SK-N-SH (cell line): Measurements from ENCODE around the gene TUBD1. TPM values are rescaled to one million over a fixed set of nuclear protein-coding genes. Genes with fewer than 3 reads are reported as not detected.

ENCODE experiments used
- CTCF ChIA-PET: fragments of 300-600, 350-600 bp; formaldehyde crosslinking; extraction: SDS; loops from one replicate; lab custom pipeline; 2021; lab: Yijun Ruan, JAX
- POLR2A ChIA-PET: fragments of 350-600 bp; sonication (Branson Sonifier 250); formaldehyde crosslinking; extraction: SDS; loops from one replicate; lab custom pipeline; 2020; ENCODE audit warnings: antibody characterized with exemption, inconsistent platforms; lab: Yijun Ruan, JAX
- DNase-seq: peaks from one replicate; pipeline ENCODE4 v3.0.0; 2012
- H2AFZ ChIP-seq: fragments of 200-600 bp; sonication (generic); 2 replicates; pipeline ENCODE4 v1.8.1; 2016; ENCODE audit warnings: antibody characterized with exemption, mild to moderate bottlenecking, low read depth
- H3F3A ChIP-seq: fragments of 200-600 bp; sonication (generic); replicated peaks from 2 replicates; pipeline ENCODE3; 2016; ENCODE audit warnings: antibody characterized with exemption, mild to moderate bottlenecking; ENCODE audit not compliant: insufficient read depth
- H3K27ac ChIP-seq, 2 experiments: fragments of 200-500 bp in 1 of 2; fragments of 200-600 bp in 1 of 2; sonication (Bioruptor generic) in 1 of 2; sonication (generic), shearing (Covaris generic) in 1 of 2; 2 replicates each; pipeline versions ENCODE4 v1.5.1 to v1.6.1; 2014 to 2016; ENCODE audit warnings: low read depth in 2 of 2, inconsistent platforms in 1 of 2, low read length in 1 of 2, mild to moderate bottlenecking in 1 of 2, mixed read lengths in 1 of 2
- H3K27me3 ChIP-seq: fragments of 200-600 bp; sonication (generic), shearing (Covaris generic); 2 replicates; pipeline ENCODE4 v1.6.1; 2016; ENCODE audit warnings: mixed run types; ENCODE audit not compliant: insufficient read depth
- H3K36me3 ChIP-seq, 2 experiments: fragments of 200-500 bp in 1 of 2; fragments of 200-600 bp in 1 of 2; sonication (Bioruptor generic) in 1 of 2; sonication (generic) in 1 of 2; replicated peaks in 1 of 2; 2 replicates each; pipeline versions ENCODE3 to v1.5.1; 2014 to 2016; ENCODE audit warnings: low read length in 1 of 2, mild to moderate bottlenecking in 1 of 2; ENCODE audit not compliant: insufficient read depth in 2 of 2, control insufficient read depth in 1 of 2
- H3K4me1 ChIP-seq, 2 experiments: fragments of 200-500 bp in 1 of 2; fragments of 200-600 bp in 1 of 2; sonication (Bioruptor generic) in 1 of 2; sonication (generic), shearing (Covaris generic) in 1 of 2; 2 replicates each; pipeline versions ENCODE4 v1.5.1 to v1.6.1; 2014 to 2016; ENCODE audit warnings: low read depth in 1 of 2, low read length in 1 of 2, mixed run types in 1 of 2; ENCODE audit not compliant: insufficient read depth in 2 of 2, control insufficient read depth in 1 of 2
- H3K4me2 ChIP-seq: fragments of 200-600 bp; sonication (generic), shearing (Covaris generic); 2 replicates; pipeline ENCODE4 v1.6.1; 2017; ENCODE audit warnings: mixed run types
- H3K4me3 ChIP-seq, 2 experiments: fragments of 200-500 bp in 1 of 2; fragments of 200-600 bp in 1 of 2; sonication (Bioruptor generic) in 1 of 2; sonication (generic), shearing (Covaris generic) in 1 of 2; 2 replicates each; pipeline versions ENCODE4 v1.5.1 to v1.8.1; 2014 to 2016; ENCODE audit warnings: low read depth in 2 of 2, inconsistent platforms in 1 of 2, low read length in 1 of 2, mild to moderate bottlenecking in 1 of 2, mixed read lengths in 1 of 2, moderate library complexity in 1 of 2
- H3K79me2 ChIP-seq: fragments of 200-600 bp; sonication (generic); 2 replicates; pipeline ENCODE4 v1.8.1; 2017; ENCODE audit warnings: mild to moderate bottlenecking; ENCODE audit not compliant: insufficient read depth
- H3K9ac ChIP-seq: fragments of 200-600 bp; sonication (generic); 2 replicates; pipeline ENCODE4 v1.6.1; 2017; ENCODE audit warnings: mixed run types
- H3K9me2 ChIP-seq: fragments of 200-600 bp; sonication (generic); 2 replicates; pipeline ENCODE4 v1.6.1; 2017; ENCODE audit warnings: mixed run types
- H3K9me3 ChIP-seq: fragments of 200-600 bp; sonication (generic); 2 replicates; pipeline ENCODE4 v1.6.1; 2017; ENCODE audit warnings: mixed run types, mild to moderate bottlenecking, moderate library complexity
- H4K20me1 ChIP-seq: fragments of 200-600 bp; sonication (generic); 2 replicates; pipeline ENCODE4 v1.6.1; 2017; ENCODE audit warnings: mild to moderate bottlenecking, mixed run types; ENCODE audit not compliant: insufficient read depth
- CHD2 ChIP-seq: fragments of 150-350 bp; IDR thresholded peaks from 2 replicates; pipeline ENCODE4 v1.6.1; 2018; ENCODE audit warnings: low read length; ENCODE audit not compliant: partially characterized antibody
- ELF1 ChIP-seq: IDR thresholded peaks from 2 replicates; pipeline ENCODE4 v1.4.0; 2012
- EP300 ChIP-seq, 2 experiments: IDR thresholded peaks; 2 replicates each; pipeline versions ENCODE4 v1.4.0 to v1.6.1; 2012; ENCODE audit warnings: borderline replicate concordance in 1 of 2, low read depth in 1 of 2, low read length in 1 of 2
- EZH2phosphoT487 ChIP-seq: fragments of 200-600 bp; sonication (generic); IDR thresholded peaks from 2 replicates; pipeline ENCODE4 v1.6.1; 2017; ENCODE audit warnings: low read depth, mixed run types, mild to moderate bottlenecking, antibody characterized with exemption, moderate library complexity, borderline replicate concordance
- FOSL2 ChIP-seq: IDR thresholded peaks from 2 replicates; pipeline ENCODE4 v1.4.0; 2012; ENCODE audit warnings: low read depth, mild to moderate bottlenecking, moderate library complexity, borderline replicate concordance
- FOXJ3 ChIP-seq: sonication (generic); formaldehyde crosslinking; IDR thresholded peaks from 2 replicates; pipeline ENCODE4 v1.5.1; 2020; ENCODE audit warnings: mild to moderate bottlenecking, missing genetic modification reagents
- FOXM1 ChIP-seq: IDR thresholded peaks from 2 replicates; pipeline ENCODE4 v1.4.0; 2012; ENCODE audit warnings: low read depth, mild to moderate bottlenecking
- GABPA ChIP-seq: IDR thresholded peaks from 2 replicates; pipeline ENCODE4 v1.4.0; 2012; ENCODE audit warnings: low read depth, mild to moderate bottlenecking
- GATA2 ChIP-seq: sonication (generic); formaldehyde crosslinking; IDR thresholded peaks from 2 replicates; pipeline ENCODE4 v1.5.0; 2020; ENCODE audit warnings: mild to moderate bottlenecking, missing genetic modification reagents
- JUND ChIP-seq: IDR thresholded peaks from 2 replicates; pipeline ENCODE4 v1.4.0; 2012
- MEF2A ChIP-seq: IDR thresholded peaks from 2 replicates; pipeline ENCODE4 v1.4.0; 2012; ENCODE audit warnings: low read depth, borderline replicate concordance
- MXI1 ChIP-seq: IDR thresholded peaks from 2 replicates; pipeline ENCODE4 v1.6.1; 2012; ENCODE audit warnings: mild to moderate bottlenecking, low read depth, low read length, improper control_type of control experiment
- NFIC ChIP-seq: IDR thresholded peaks from 2 replicates; pipeline ENCODE4 v1.4.0; 2012; ENCODE audit warnings: borderline replicate concordance
- NRF1 ChIP-seq: IDR thresholded peaks from 2 replicates; pipeline ENCODE4 v1.6.1; 2012; ENCODE audit warnings: low read depth, mild to moderate bottlenecking, low read length
- RAD21 ChIP-seq: IDR thresholded peaks from 2 replicates; pipeline ENCODE4 v1.6.1; 2012; ENCODE audit warnings: mild to moderate bottlenecking, low read length
- RCOR1 ChIP-seq: fragments of 150-350 bp; IDR thresholded peaks from 2 replicates; pipeline ENCODE4 v1.6.1; 2017; ENCODE audit warnings: antibody characterized with exemption, low read length
- RFX5 ChIP-seq: IDR thresholded peaks from 2 replicates; pipeline ENCODE4 v1.6.1; 2012; ENCODE audit warnings: mild to moderate bottlenecking, improper control_type of control experiment, low read length
- RXRA ChIP-seq: IDR thresholded peaks from 2 replicates; pipeline ENCODE4 v1.4.0; 2012; ENCODE audit warnings: low read depth, mild to moderate bottlenecking, borderline replicate concordance
- SIN3A ChIP-seq: IDR thresholded peaks from 2 replicates; pipeline ENCODE4 v1.6.1; 2012; ENCODE audit warnings: low read depth, mild to moderate bottlenecking, low read length, moderate library complexity, borderline replicate concordance
- SMC3 ChIP-seq: IDR thresholded peaks from 2 replicates; pipeline ENCODE4 v1.6.1; 2012; ENCODE audit warnings: low read depth, low read length, improper control_type of control experiment
- TCF12 ChIP-seq: IDR thresholded peaks from 2 replicates; pipeline ENCODE4 v1.4.0; 2012
- TEAD4 ChIP-seq: IDR thresholded peaks from 2 replicates; pipeline ENCODE4 v1.4.0; 2012; ENCODE audit warnings: mild to moderate bottlenecking, borderline replicate concordance; ENCODE audit not compliant: insufficient read depth
- YY1 ChIP-seq: IDR thresholded peaks from 2 replicates; pipeline ENCODE4 v1.4.0; 2012; ENCODE audit warnings: low read depth, mild to moderate bottlenecking
- WGBS: methylation state at CpG from one replicate; pipeline ENCODE4 v1.1.6; 2017; ENCODE audit warnings: low lambda C conversion rate; 5-methylcytosine and 5-hydroxymethylcytosine counted together
- polyA plus RNA-seq, 3 experiments: library from polyadenylated mRNA; depleted of rRNA; stranded (reverse); fragments of >200 nt; gene quantifications; 2 replicates each; pipeline ENCODE4 v1.2.3, GENCODE V29; 2012
- TF ChIP-seq, protein P1 (sequence below): fragments of 200-600 bp; sonication (generic); IDR thresholded peaks from 2 replicates; pipeline ENCODE4 v1.6.1; 2017; ENCODE audit warnings: antibody characterized with exemption, mild to moderate bottlenecking, moderate library complexity
- TF ChIP-seq, protein P2 (sequence below): IDR thresholded peaks from 2 replicates; pipeline ENCODE4; 2012
- TF ChIP-seq, protein P3 (sequence below): fragments of 150-350 bp; IDR thresholded peaks from 2 replicates; pipeline ENCODE4 v1.6.1; 2017; ENCODE audit warnings: antibody characterized with exemption, low read length, low read depth, borderline replicate concordance
- TF ChIP-seq, protein P4 (sequence below): IDR thresholded peaks from 2 replicates; pipeline ENCODE4 v1.4.0; 2012; ENCODE audit warnings: low read depth, borderline replicate concordance
- TF ChIP-seq, protein P5 (sequence below): IDR thresholded peaks from 2 replicates; pipeline ENCODE4 v1.4.0; 2012; ENCODE audit warnings: low read depth, borderline replicate concordance

Gene TUBD1
- polyA plus RNA-seq, 1 of the 3 experiments (the other 2 are of a cell fraction): 3.2 TPM

DNA sequence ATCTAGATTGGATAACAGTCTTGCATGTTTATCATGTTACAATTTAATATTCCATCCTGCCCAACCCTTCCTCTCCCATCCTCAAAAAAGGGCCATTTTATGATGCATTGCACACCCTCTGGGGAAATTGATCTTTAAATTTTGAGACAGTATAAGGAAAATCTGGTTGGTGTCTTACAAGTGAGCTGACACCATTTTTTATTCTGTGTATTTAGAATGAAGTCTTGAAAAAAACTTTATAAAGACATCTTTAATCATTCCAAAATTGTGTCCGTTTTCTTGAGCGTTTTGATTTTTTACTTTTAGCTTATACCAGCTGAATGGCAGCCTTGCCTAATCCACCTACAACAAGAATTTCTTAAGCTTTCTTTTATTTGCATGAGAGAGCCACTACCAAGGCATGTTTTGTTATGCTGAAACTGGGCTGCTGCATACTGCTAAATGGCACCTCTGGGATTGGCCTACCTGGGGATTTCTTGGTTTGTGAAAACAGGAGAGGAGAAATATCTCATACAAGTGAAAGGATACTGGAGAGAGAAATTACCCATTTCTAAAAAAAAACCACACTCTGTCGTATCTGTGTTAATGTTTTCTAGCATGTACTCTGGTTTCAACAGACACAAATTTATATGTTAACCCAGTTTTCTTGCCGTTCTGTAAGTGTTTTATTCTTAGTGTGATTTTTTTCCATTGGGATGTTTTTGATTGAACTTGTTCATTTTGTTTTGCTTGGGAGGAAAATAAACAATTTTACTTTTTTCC lies 52.2 kb downstream of the TUBD1 start:
- H3K4me2 ChIP-seq: peak overlapping the region; percentile 79
- peaks cover 51% of the 10 kb centered on the region for H4K20me1 ChIP-seq
- POLR2A ChIA-PET: no interaction called here
- H3K27me3 ChIP-seq: no peaks in the 10 kb centered on the region
- peak overlapping the region; percentile 53 to 93 for H3K4me3 ChIP-seq
- H2AFZ ChIP-seq: no peak overlapping the region
- 9% methylated on average over 4 of the region's 4 CpGs for WGBS
- peaks cover 1 to 18% of the 10 kb centered on the region in 2 experiments; a peak in 3 of 4 replicates for H3K4me1 ChIP-seq
- no peaks in the 10 kb centered on the region for H3K9me3 ChIP-seq
- no peak for DNase-seq
- peaks cover 90% of the 10 kb centered on the region for H3F3A ChIP-seq
- H3K9ac ChIP-seq: peak overlapping the region; percentile 100
- H3K9me2 ChIP-seq: no peaks in the 10 kb centered on the region
- CTCF ChIA-PET: interaction anchor here (0.6 to 2.1 kb wide), 4 partner anchors 19 to 88 kb away, joined by 3 to 9 read pairs (median 4); no protein-coding TSS in a partner anchor
- H3K27ac ChIP-seq: peak overlapping the region; percentile 95 to 100
- peaks cover 27 to 46% of the 10 kb centered on the region in 2 experiments for H3K36me3 ChIP-seq
- peaks cover 64% of the 10 kb centered on the region for H3K79me2 ChIP-seq
- TF ChIP-seq RXRA: no peak
- TF ChIP-seq FOXJ3: no peak
- TF ChIP-seq RCOR1: no peak
- 0 out of 2 replicates have a peak, but pooled peaks have one; percentile 3 for TF ChIP-seq MEF2A
- TF ChIP-seq, protein P1, sequence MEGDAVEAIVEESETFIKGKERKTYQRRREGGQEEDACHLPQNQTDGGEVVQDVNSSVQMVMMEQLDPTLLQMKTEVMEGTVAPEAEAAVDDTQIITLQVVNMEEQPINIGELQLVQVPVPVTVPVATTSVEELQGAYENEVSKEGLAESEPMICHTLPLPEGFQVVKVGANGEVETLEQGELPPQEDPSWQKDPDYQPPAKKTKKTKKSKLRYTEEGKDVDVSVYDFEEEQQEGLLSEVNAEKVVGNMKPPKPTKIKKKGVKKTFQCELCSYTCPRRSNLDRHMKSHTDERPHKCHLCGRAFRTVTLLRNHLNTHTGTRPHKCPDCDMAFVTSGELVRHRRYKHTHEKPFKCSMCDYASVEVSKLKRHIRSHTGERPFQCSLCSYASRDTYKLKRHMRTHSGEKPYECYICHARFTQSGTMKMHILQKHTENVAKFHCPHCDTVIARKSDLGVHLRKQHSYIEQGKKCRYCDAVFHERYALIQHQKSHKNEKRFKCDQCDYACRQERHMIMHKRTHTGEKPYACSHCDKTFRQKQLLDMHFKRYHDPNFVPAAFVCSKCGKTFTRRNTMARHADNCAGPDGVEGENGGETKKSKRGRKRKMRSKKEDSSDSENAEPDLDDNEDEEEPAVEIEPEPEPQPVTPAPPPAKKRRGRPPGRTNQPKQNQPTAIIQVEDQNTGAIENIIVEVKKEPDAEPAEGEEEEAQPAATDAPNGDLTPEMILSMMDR: no peak
- TF ChIP-seq TCF12: peak; percentile 3; the same call in 1 of the 2 replicates
- TF ChIP-seq, protein P2, sequence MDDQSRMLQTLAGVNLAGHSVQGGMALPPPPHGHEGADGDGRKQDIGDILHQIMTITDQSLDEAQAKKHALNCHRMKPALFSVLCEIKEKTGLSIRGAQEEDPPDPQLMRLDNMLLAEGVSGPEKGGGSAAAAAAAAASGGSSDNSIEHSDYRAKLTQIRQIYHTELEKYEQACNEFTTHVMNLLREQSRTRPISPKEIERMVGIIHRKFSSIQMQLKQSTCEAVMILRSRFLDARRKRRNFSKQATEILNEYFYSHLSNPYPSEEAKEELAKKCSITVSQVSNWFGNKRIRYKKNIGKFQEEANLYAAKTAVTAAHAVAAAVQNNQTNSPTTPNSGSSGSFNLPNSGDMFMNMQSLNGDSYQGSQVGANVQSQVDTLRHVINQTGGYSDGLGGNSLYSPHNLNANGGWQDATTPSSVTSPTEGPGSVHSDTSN: no peak; the same call in 1 of the 2 replicates
- no peak for TF ChIP-seq GATA2 (CRISPR knock-in tag)
- no peak for TF ChIP-seq EZH2phosphoT487
- TF ChIP-seq, protein P3, sequence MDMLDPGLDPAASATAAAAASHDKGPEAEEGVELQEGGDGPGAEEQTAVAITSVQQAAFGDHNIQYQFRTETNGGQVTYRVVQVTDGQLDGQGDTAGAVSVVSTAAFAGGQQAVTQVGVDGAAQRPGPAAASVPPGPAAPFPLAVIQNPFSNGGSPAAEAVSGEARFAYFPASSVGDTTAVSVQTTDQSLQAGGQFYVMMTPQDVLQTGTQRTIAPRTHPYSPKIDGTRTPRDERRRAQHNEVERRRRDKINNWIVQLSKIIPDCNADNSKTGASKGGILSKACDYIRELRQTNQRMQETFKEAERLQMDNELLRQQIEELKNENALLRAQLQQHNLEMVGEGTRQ: no peak
- TF ChIP-seq TEAD4: no peak
- no peak for TF ChIP-seq RAD21
- no peak for TF ChIP-seq CHD2
- TF ChIP-seq, protein P4, sequence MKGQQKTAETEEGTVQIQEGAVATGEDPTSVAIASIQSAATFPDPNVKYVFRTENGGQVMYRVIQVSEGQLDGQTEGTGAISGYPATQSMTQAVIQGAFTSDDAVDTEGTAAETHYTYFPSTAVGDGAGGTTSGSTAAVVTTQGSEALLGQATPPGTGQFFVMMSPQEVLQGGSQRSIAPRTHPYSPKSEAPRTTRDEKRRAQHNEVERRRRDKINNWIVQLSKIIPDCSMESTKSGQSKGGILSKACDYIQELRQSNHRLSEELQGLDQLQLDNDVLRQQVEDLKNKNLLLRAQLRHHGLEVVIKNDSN: no peak
- TF ChIP-seq JUND: no peak
- peak; percentile 61; the same call in 1 of the 2 replicates for TF ChIP-seq SIN3A
- TF ChIP-seq GABPA: no peak
- no peak for TF ChIP-seq SMC3
- no peak for TF ChIP-seq FOSL2
- no peak for TF ChIP-seq MXI1
- TF ChIP-seq EP300 (IDR thresholded peaks at IDR 0.05; ENCODE audit: borderline replicate concordance in 1 of 2, low read depth in 1 of 2, low read length in 1 of 2): peak in 1 of 2 experiments; percentile 21; a peak in 1 of 4 replicates
- no peak for TF ChIP-seq FOXM1
- TF ChIP-seq NRF1: no peak
- TF ChIP-seq, protein P5, sequence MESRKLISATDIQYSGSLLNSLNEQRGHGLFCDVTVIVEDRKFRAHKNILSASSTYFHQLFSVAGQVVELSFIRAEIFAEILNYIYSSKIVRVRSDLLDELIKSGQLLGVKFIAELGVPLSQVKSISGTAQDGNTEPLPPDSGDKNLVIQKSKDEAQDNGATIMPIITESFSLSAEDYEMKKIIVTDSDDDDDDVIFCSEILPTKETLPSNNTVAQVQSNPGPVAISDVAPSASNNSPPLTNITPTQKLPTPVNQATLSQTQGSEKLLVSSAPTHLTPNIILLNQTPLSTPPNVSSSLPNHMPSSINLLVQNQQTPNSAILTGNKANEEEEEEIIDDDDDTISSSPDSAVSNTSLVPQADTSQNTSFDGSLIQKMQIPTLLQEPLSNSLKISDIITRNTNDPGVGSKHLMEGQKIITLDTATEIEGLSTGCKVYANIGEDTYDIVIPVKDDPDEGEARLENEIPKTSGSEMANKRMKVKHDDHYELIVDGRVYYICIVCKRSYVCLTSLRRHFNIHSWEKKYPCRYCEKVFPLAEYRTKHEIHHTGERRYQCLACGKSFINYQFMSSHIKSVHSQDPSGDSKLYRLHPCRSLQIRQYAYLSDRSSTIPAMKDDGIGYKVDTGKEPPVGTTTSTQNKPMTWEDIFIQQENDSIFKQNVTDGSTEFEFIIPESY: no peak
- TF ChIP-seq YY1: no peak
- no peak; the same call in 1 of the 2 replicates for TF ChIP-seq NFIC
- no peak for TF ChIP-seq RFX5
- no peak for TF ChIP-seq ELF1
